Measurements from ENCODE around the gene ZSCAN31.

The ZSCAN31 gene

GRCh38 chr6:28351087-28351486, 15.1 kb upstream of the ZSCAN31 start:
- peaks cover 1% of the 10 kb centered on the region for H3K4me1 ChIP-seq (ENCODE audit: control insufficient read depth, low read depth, low read length)
- no peak overlapping the region for H2BK5ac ChIP-seq (ENCODE audit: low read length)
- no peaks in the 10 kb centered on the region for H3K36me3 ChIP-seq (ENCODE audit: control insufficient read depth, insufficient read depth, low read length)
- WGBS (ENCODE audit: extremely low coverage, insufficient coverage, low lambda C conversion rate): no CpG with 5 or more reads among the region's 2 CpGs
- H3K27ac ChIP-seq (ENCODE audit: low read depth, low read length): no peak overlapping the region
- no peaks in the 10 kb centered on the region for H3K27me3 ChIP-seq (ENCODE audit: insufficient read depth, low read length, poor library complexity)
- no peak overlapping the region for H3K23ac ChIP-seq (ENCODE audit: low read length)
- H2AK5ac ChIP-seq (ENCODE audit: low read length): no peak overlapping the region
- no peak overlapping the region for H3K4me3 ChIP-seq (ENCODE audit: low read length)
- H3K4ac ChIP-seq (ENCODE audit: low read depth, low read length): no peak overlapping the region
- H3K9ac ChIP-seq (ENCODE audit: low read length): peak overlapping the region; percentile 21
- peak overlapping the region; percentile 14 for H3K4me2 ChIP-seq (ENCODE audit: low read length)
- peak overlapping the region; percentile 31 for H3K56ac ChIP-seq (ENCODE audit: low read length)
- H4K5ac ChIP-seq (ENCODE audit: low read length): no peak overlapping the region
- H3K18ac ChIP-seq (ENCODE audit: low read length): no peak overlapping the region
- DNase-seq: no peak
- H4K8ac ChIP-seq (ENCODE audit: low read depth, low read length): no peak overlapping the region
- no peak overlapping the region for H2BK120ac ChIP-seq (ENCODE audit: low read depth, low read length)
- H2BK15ac ChIP-seq (replicated peaks; ENCODE audit: low read depth): no peak overlapping the region
- H3K79me2 ChIP-seq (ENCODE audit: control insufficient read depth, insufficient read depth, low read length): peaks cover 12% of the 10 kb centered on the region
- H3K79me1 ChIP-seq (ENCODE audit: low read length): peaks cover 5% of the 10 kb centered on the region

DNA sequence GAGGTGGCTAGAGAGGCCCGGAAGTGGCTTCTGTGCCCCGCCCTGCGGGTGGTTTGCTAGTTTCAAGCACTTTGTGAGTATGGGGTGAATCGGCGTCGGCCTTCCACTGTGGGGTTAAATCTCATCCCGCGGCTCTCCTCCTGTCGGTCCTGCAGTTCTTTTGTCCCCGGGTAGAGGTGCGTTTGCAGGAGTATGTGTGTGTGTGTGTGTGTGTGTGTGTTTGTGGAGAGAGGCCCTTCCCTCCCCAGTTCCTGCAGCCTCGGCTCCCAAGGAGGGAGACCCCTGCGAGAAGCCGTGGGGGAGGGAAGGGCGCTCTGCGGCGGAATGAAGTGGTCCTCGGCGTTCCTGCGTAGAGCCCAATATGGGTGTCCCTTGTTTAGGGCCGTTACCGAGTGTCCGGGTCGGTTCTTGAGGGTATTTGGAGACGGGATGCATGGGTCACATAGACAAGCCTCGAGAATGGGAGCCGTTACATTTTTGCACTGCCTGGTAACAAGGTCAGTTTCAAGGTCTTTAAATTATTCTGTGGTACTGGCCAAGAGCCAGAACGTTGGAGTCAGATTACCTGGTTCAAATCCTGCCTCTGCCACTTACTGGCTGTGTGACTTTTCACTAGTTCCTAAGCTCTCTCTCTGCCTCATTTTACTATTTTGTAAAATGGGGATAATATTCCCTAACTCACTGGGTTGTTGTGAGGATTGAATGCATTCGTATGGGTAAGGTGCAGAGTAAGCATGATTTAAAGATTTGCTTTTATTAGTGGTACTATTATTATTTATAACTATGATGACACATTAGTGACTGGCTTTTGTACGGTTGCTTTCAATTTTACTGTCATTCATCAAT, 14.2 kb upstream of the ZSCAN31 start, which contains the start of gene ZKSCAN3:
Gene ZKSCAN3, plus strand, starts transcription at position 56 of the 846 bp plus-strand sequence. CDS start 9,640 bp downstream, outside the sequence.
- Histone ChIP-seq H3K27me3 (ENCODE audit: insufficient read depth, low read length, poor library complexity) (no peaks in the 10 kb centered on the region), H3K18ac (ENCODE audit: low read length) (peak within 1 kb of the TSS; percentile 55), H3K9ac (ENCODE audit: low read length) (peak within 1 kb of the TSS; percentile 72), H3K79me1 (ENCODE audit: low read length) (peaks cover 5% of the 10 kb centered on the region), H3K4ac (ENCODE audit: low read depth, low read length) (peak within 1 kb of the TSS; percentile 43), H3K36me3 (ENCODE audit: control insufficient read depth, insufficient read depth, low read length) (no peaks in the 10 kb centered on the region), H3K4me2 (ENCODE audit: low read length) (peak within 1 kb of the TSS; percentile 70), H3K4me1 (ENCODE audit: control insufficient read depth, low read depth, low read length) (no peaks in the 10 kb centered on the region), H2AK5ac (ENCODE audit: low read length) (no peak within 1 kb of the TSS), H4K8ac (ENCODE audit: low read depth, low read length) (no peak within 1 kb of the TSS), H2BK120ac (ENCODE audit: low read depth, low read length) (no peak within 1 kb of the TSS), H3K27ac (ENCODE audit: low read depth, low read length) (peak within 1 kb of the TSS; percentile 42), H2BK5ac (ENCODE audit: low read length) (peak within 1 kb of the TSS; percentile 21), H3K4me3 (ENCODE audit: low read length) (peak within 1 kb of the TSS; percentile 92), H3K23ac (ENCODE audit: low read length) (no peak within 1 kb of the TSS), H2BK15ac (replicated peaks; ENCODE audit: low read depth) (peak within 1 kb of the TSS; percentile 85), H3K79me2 (ENCODE audit: control insufficient read depth, insufficient read depth, low read length) (peaks cover 12% of the 10 kb centered on the region), H4K5ac (ENCODE audit: low read length) (no peak within 1 kb of the TSS), H3K56ac (ENCODE audit: low read length) (peak within 1 kb of the TSS; percentile 85)
- peak; percentile 92 for DNase-seq
- no CpG with 5 or more reads among the region's 30 CpGs for WGBS (ENCODE audit: extremely low coverage, insufficient coverage, low lambda C conversion rate)

GRCh38 chr6:28349344-28349891, 13.5 kb upstream of the ZSCAN31 start:
- H4K8ac ChIP-seq (ENCODE audit: low read depth, low read length): no peak overlapping the region
- no peak for DNase-seq
- H2BK120ac ChIP-seq (ENCODE audit: low read depth, low read length): no peak overlapping the region
- H3K18ac ChIP-seq (ENCODE audit: low read length): no peak overlapping the region
- H3K79me1 ChIP-seq (ENCODE audit: low read length): peaks cover 5% of the 10 kb centered on the region
- no peak overlapping the region for H2AK5ac ChIP-seq (ENCODE audit: low read length)
- H4K5ac ChIP-seq (ENCODE audit: low read length): no peak overlapping the region
- H3K9ac ChIP-seq (ENCODE audit: low read length): peak overlapping the region; percentile 14
- no peak overlapping the region for H3K27ac ChIP-seq (ENCODE audit: low read depth, low read length)
- no peak overlapping the region for H3K56ac ChIP-seq (ENCODE audit: low read length)
- no CpG with 5 or more reads among the region's 9 CpGs for WGBS (ENCODE audit: extremely low coverage, insufficient coverage, low lambda C conversion rate)
- H2BK5ac ChIP-seq (ENCODE audit: low read length): no peak overlapping the region
- H3K79me2 ChIP-seq (ENCODE audit: control insufficient read depth, insufficient read depth, low read length): peaks cover 12% of the 10 kb centered on the region
- no peaks in the 10 kb centered on the region for H3K36me3 ChIP-seq (ENCODE audit: control insufficient read depth, insufficient read depth, low read length)
- H3K4ac ChIP-seq (ENCODE audit: low read depth, low read length): no peak overlapping the region
- no peak overlapping the region for H3K23ac ChIP-seq (ENCODE audit: low read length)
- no peaks in the 10 kb centered on the region for H3K4me1 ChIP-seq (ENCODE audit: control insufficient read depth, low read depth, low read length)
- peak overlapping the region; percentile 37 for H3K4me3 ChIP-seq (ENCODE audit: low read length)
- H2BK15ac ChIP-seq (replicated peaks; ENCODE audit: low read depth): peak overlapping the region; percentile 85
- H3K27me3 ChIP-seq (ENCODE audit: insufficient read depth, low read length, poor library complexity): no peaks in the 10 kb centered on the region
- peak overlapping the region; percentile 19 for H3K4me2 ChIP-seq (ENCODE audit: low read length)

GRCh38 chr6:28347119-28347518, 11.2 kb upstream of the ZSCAN31 start:
- Histone ChIP-seq H3K27me3 (ENCODE audit: insufficient read depth, low read length, poor library complexity) (no peaks in the 10 kb centered on the region), H3K4me2 (ENCODE audit: low read length) (no peak overlapping the region), H4K5ac (ENCODE audit: low read length) (no peak overlapping the region), H3K9ac (ENCODE audit: low read length) (no peak overlapping the region), H3K27ac (ENCODE audit: low read depth, low read length) (no peak overlapping the region), H3K79me2 (ENCODE audit: control insufficient read depth, insufficient read depth, low read length) (peaks cover 9% of the 10 kb centered on the region), H2BK5ac (ENCODE audit: low read length) (no peak overlapping the region), H3K23ac (ENCODE audit: low read length) (no peak overlapping the region), H3K36me3 (ENCODE audit: control insufficient read depth, insufficient read depth, low read length) (no peaks in the 10 kb centered on the region), H3K56ac (ENCODE audit: low read length) (no peak overlapping the region), H3K4me1 (ENCODE audit: control insufficient read depth, low read depth, low read length) (no peaks in the 10 kb centered on the region), H2BK120ac (ENCODE audit: low read depth, low read length) (no peak overlapping the region), H2BK15ac (replicated peaks; ENCODE audit: low read depth) (no peak overlapping the region), H2AK5ac (ENCODE audit: low read length) (no peak overlapping the region), H3K4me3 (ENCODE audit: low read length) (no peak overlapping the region), H3K18ac (ENCODE audit: low read length) (no peak overlapping the region), H3K79me1 (ENCODE audit: low read length) (peaks cover 4% of the 10 kb centered on the region), H3K4ac (ENCODE audit: low read depth, low read length) (no peak overlapping the region), H4K8ac (ENCODE audit: low read depth, low read length) (no peak overlapping the region)
- no CpG with 5 or more reads among the region's 2 CpGs for WGBS (ENCODE audit: extremely low coverage, insufficient coverage, low lambda C conversion rate)
- DNase-seq: peak; percentile 25

DNA sequence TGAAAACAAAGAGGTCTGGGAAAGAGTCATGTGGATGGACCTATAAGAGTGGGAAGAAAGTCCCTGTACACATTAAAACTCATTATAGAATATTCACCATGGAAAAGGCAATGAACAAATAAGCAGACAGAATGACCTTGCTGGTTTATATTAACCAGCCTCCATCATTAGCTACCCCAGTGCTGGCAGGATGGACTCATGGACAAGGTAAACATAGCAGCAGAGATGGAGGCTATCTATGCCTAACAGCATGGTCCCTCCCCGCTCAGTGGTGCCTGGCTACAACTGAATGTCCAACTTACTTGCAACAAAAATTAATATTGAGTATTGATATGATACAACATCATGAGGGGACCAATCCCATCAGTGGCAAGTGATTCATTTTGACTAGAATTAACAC, 9.3 kb upstream of the ZSCAN31 start:
- no peak overlapping the region for H2BK15ac ChIP-seq (replicated peaks; ENCODE audit: low read depth)
- H3K56ac ChIP-seq (ENCODE audit: low read length): no peak overlapping the region
- WGBS (ENCODE audit: extremely low coverage, insufficient coverage, low lambda C conversion rate): no CpG with 5 or more reads among the region's 1 CpG
- H3K4me2 ChIP-seq (ENCODE audit: low read length): no peak overlapping the region
- no peaks in the 10 kb centered on the region for H3K27me3 ChIP-seq (ENCODE audit: insufficient read depth, low read length, poor library complexity)
- no peaks in the 10 kb centered on the region for H3K4me1 ChIP-seq (ENCODE audit: control insufficient read depth, low read depth, low read length)
- H2BK5ac ChIP-seq (ENCODE audit: low read length): no peak overlapping the region
- H3K36me3 ChIP-seq (ENCODE audit: control insufficient read depth, insufficient read depth, low read length): no peaks in the 10 kb centered on the region
- no peak overlapping the region for H4K5ac ChIP-seq (ENCODE audit: low read length)
- no peak overlapping the region for H3K18ac ChIP-seq (ENCODE audit: low read length)
- H2BK120ac ChIP-seq (ENCODE audit: low read depth, low read length): no peak overlapping the region
- H3K9ac ChIP-seq (ENCODE audit: low read length): no peak overlapping the region
- H3K23ac ChIP-seq (ENCODE audit: low read length): no peak overlapping the region
- no peaks in the 10 kb centered on the region for H3K79me1 ChIP-seq (ENCODE audit: low read length)
- no peak overlapping the region for H3K27ac ChIP-seq (ENCODE audit: low read depth, low read length)
- H4K8ac ChIP-seq (ENCODE audit: low read depth, low read length): no peak overlapping the region
- H3K4ac ChIP-seq (ENCODE audit: low read depth, low read length): no peak overlapping the region
- no peak overlapping the region for H3K4me3 ChIP-seq (ENCODE audit: low read length)
- H3K79me2 ChIP-seq (ENCODE audit: control insufficient read depth, insufficient read depth, low read length): peaks cover under 1% of the 10 kb centered on the region
- no peak overlapping the region for H2AK5ac ChIP-seq (ENCODE audit: low read length)
- DNase-seq: no peak

All from mesendoderm (in vitro differentiated cells).